ENCODE data around the gene CFAP20DC. TPM values are rescaled to one million over a fixed set of nuclear protein-coding genes. Genes with fewer than 3 reads are reported as not detected.

CFAP20DC gene
- total RNA-seq, 2 donors from 2014 or later = 6.5 to 9.5 TPM

DNA sequence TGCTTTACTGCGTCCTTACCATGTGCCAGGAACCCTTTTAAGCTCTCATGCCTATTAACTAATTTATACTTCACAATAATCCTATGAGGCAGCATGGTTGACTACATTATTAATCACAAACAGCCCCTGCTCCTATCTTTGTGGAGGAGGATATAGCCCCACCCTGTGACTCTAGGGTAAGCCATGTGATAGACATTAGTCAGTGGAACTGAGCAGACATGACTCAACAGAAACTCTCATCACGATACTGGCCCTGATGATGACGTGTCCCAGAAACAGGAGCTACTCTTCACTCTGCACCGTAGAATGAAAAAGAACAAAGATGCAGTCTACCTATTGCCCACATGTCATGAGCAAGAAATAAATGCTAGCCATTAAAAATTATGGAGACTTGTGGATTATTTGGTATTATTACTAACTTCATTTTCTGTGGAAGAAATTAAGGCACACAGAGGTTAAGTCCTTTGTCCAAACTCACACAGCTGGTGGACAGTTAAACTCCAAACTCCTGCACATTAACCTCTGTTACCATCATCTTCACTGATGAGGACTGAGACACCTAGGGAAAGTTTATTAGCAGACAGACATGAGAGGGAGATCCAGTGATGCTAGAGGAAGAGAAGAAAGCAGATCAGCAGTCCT lies 51.2 kb downstream of the CFAP20DC start:
- Histone ChIP-seq H3K9me3 (ENCODE audit: control insufficient read depth, low read length) (no peaks in the 10 kb centered on the region), H3K4me1 (ENCODE audit: control insufficient read depth, insufficient read depth, low read length) (no peaks in the 10 kb centered on the region), H3K9ac (ENCODE audit: extremely low read depth, low read length, poor library complexity, severe bottlenecking) (no peak overlapping the region), H3K4me3 (ENCODE audit: low read length) (no peak overlapping the region), H3K27me3 (ENCODE audit: control insufficient read depth, insufficient read depth, low read length, poor library complexity, severe bottlenecking) (no peaks in the 10 kb centered on the region), H3K27ac (ENCODE audit: low read depth, low read length) (no peak overlapping the region), H3K36me3 (ENCODE audit: control insufficient read depth, insufficient read depth, low read length) (no peaks in the 10 kb centered on the region)
- DNase-seq = no peak
- Mint-ChIP-seq H3K4me1 (peaks cover 10% of the 10 kb centered on the region), H3K4me3 (no peak overlapping the region), H3K27me3 (ENCODE audit: insufficient read depth) (no peaks in the 10 kb centered on the region), H3K36me3 (ENCODE audit: low read depth) (no peaks in the 10 kb centered on the region), H3K27ac (no peak overlapping the region), H3K9me3 (no peaks in the 10 kb centered on the region)
- WGBS, 2 experiments (ENCODE audit: insufficient coverage in 1 of 2, insufficient read length in 1 of 2) = 95 to 100% methylated on average over 2 to 4 of the region's 4 CpGs
- TF ChIP-seq, protein P1, sequence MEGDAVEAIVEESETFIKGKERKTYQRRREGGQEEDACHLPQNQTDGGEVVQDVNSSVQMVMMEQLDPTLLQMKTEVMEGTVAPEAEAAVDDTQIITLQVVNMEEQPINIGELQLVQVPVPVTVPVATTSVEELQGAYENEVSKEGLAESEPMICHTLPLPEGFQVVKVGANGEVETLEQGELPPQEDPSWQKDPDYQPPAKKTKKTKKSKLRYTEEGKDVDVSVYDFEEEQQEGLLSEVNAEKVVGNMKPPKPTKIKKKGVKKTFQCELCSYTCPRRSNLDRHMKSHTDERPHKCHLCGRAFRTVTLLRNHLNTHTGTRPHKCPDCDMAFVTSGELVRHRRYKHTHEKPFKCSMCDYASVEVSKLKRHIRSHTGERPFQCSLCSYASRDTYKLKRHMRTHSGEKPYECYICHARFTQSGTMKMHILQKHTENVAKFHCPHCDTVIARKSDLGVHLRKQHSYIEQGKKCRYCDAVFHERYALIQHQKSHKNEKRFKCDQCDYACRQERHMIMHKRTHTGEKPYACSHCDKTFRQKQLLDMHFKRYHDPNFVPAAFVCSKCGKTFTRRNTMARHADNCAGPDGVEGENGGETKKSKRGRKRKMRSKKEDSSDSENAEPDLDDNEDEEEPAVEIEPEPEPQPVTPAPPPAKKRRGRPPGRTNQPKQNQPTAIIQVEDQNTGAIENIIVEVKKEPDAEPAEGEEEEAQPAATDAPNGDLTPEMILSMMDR (conservative IDR thresholded peaks at IDR 0.05) = no peak

DNA sequence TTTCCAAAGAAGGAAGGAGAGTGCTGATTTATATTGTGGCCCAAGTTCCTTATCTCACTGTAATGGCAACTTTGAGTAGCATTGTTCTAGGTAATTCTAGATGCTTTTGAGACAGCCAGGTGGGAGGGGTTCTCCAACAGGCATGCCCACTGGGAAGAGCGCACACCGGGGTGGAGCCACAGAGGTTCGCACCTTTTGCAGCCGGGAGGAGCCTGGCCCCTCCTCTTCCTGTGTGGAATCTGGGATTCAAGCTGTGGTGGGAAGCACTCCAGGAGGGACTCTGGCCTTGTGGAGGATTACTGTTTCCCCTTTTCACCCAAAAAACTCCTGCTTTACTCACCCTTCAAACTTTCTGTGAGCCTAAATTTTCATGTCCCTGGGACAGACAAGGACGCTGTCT lies 53.1 kb downstream of the CFAP20DC start:
- H3K27me3 ChIP-seq (ENCODE audit: control insufficient read depth, insufficient read depth, low read length, poor library complexity, severe bottlenecking) = no peaks in the 10 kb centered on the region
- Mint-ChIP-seq H3K27ac (no peak overlapping the region), H3K9me3 (no peaks in the 10 kb centered on the region), H3K4me1 (peaks cover 10% of the 10 kb centered on the region), H3K4me3 (no peak overlapping the region), H3K36me3 (ENCODE audit: low read depth) (no peaks in the 10 kb centered on the region), H3K27me3 (ENCODE audit: insufficient read depth) (no peaks in the 10 kb centered on the region)
- H3K4me3 ChIP-seq (ENCODE audit: low read length) = no peak overlapping the region
- TF ChIP-seq, protein P1 (conservative IDR thresholded peaks at IDR 0.05) = no peak
- no peak overlapping the region for H3K27ac ChIP-seq (ENCODE audit: low read depth, low read length)
- DNase-seq = peak; percentile 52
- no peaks in the 10 kb centered on the region for H3K36me3 ChIP-seq (ENCODE audit: control insufficient read depth, insufficient read depth, low read length)
- H3K9ac ChIP-seq (ENCODE audit: extremely low read depth, low read length, poor library complexity, severe bottlenecking) = no peak overlapping the region
- no peaks in the 10 kb centered on the region for H3K4me1 ChIP-seq (ENCODE audit: control insufficient read depth, insufficient read depth, low read length)
- H3K9me3 ChIP-seq (ENCODE audit: control insufficient read depth, low read length) = no peaks in the 10 kb centered on the region
- WGBS, 2 experiments (ENCODE audit: insufficient coverage in 1 of 2, insufficient read length in 1 of 2) = 95% methylated on average over 5 of the region's 5 CpGs; no CpG with 5 or more reads in 1 of the 2 experiments

DNA sequence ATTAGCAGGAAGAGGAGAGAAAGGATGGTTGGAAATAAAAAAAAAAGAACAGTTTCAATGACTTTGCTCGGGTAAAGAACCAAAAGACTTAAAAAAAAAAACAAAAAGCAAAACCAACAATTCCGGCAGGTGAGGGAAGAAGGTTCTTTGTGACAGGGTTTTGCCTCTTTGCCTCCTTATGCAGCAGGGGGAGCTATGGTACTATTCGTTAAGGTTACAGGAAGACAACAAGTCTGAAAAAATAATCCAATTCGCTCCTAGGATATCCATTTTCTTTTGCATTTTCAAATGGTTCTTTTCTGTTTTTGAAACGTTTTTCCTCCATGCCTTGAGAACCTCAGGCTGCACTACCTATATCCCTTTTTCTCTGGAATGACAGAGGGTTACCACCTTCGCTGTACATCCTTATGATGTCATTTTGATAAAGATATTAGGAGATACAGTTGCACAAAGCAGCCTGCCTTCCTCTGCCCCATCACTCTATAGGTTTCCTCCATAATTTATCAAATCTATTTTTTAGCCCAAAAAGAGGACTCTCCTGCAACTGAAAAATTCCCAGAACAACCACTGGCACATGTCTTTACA lies 55.0 kb downstream of the CFAP20DC start:
- H3K9me3 ChIP-seq (ENCODE audit: control insufficient read depth, low read length) = no peaks in the 10 kb centered on the region
- WGBS, 2 experiments (ENCODE audit: insufficient coverage in 1 of 2, insufficient read length in 1 of 2) = 22 to 35% methylated on average over 5 to 6 of the region's 6 CpGs
- no peaks in the 10 kb centered on the region for H3K27me3 Mint-ChIP-seq (ENCODE audit: insufficient read depth)
- no peak overlapping the region for H3K9ac ChIP-seq (ENCODE audit: extremely low read depth, low read length, poor library complexity, severe bottlenecking)
- no peak overlapping the region for H3K27ac Mint-ChIP-seq
- DNase-seq = peak; percentile 72
- TF ChIP-seq, protein P1 (conservative IDR thresholded peaks at IDR 0.05) = peak; percentile 89
- no peak overlapping the region for H3K4me3 Mint-ChIP-seq
- H3K4me1 Mint-ChIP-seq = peaks cover 10% of the 10 kb centered on the region
- H3K27ac ChIP-seq (ENCODE audit: low read depth, low read length) = no peak overlapping the region
- no peaks in the 10 kb centered on the region for H3K9me3 Mint-ChIP-seq
- no peaks in the 10 kb centered on the region for H3K27me3 ChIP-seq (ENCODE audit: control insufficient read depth, insufficient read depth, low read length, poor library complexity, severe bottlenecking)
- H3K4me1 ChIP-seq (ENCODE audit: control insufficient read depth, insufficient read depth, low read length) = no peaks in the 10 kb centered on the region
- no peaks in the 10 kb centered on the region for H3K36me3 ChIP-seq (ENCODE audit: control insufficient read depth, insufficient read depth, low read length)
- no peaks in the 10 kb centered on the region for H3K36me3 Mint-ChIP-seq (ENCODE audit: low read depth)
- H3K4me3 ChIP-seq (ENCODE audit: low read length) = no peak overlapping the region

Data from endodermal cell (in vitro differentiated cells).